ENCODE data around the gene ZAP70. TPM values are rescaled to one million over a fixed set of nuclear protein-coding genes. Genes with fewer than 3 reads are reported as not detected.

ZAP70 gene
- total RNA-seq, 1 experiment from 2014 or later = not detected

DNA sequence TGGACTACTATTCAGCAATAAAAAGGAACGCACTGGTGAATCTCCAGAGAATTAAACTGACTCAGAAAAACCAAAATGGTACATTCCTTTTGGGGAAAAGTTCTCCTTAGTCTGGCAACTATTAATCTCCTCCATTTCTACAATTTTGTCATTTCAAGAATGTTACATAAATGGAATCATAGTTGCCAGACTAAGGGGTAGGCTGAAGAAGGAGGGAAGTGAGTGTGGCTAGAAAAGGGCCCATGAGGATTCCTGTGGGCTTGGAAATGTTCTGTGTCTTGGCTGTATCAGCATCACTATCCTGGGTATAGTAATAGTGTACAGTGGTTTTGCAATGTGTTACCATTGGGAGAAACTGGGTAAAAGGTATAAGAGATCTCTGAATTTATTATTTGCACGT, 72.4 kb downstream of the ZAP70 start:
- in situ Hi-C loops (cut with HindIII; ENCODE audit: low pct_unique_long_range_greater_than_20kb, low sequenced_read_pairs) = no loop called here
- DNase-seq (ENCODE audit: low read depth, low spot score) = no peak

GRCh38 chr2:97788986-97789644, 75.7 kb downstream of the ZAP70 start:
- DNase-seq (ENCODE audit: low read depth, low spot score) = no peak
- in situ Hi-C loops (cut with HindIII; ENCODE audit: low pct_unique_long_range_greater_than_20kb, low sequenced_read_pairs) = no loop called here

Small RNA genes within 50 kb of the gene (small RNA-seq; reads per million reads assigned to genes)
- 0.04 to 0.29 reads per million in 2 experiments for gene RNU4-8P

Other genes with a start within 250 kb of the ZAP70 start
- 4.1 and 4.3 TPM in 2 replicates for gene ANKRD36B, start 123.7 kb upstream of the ZAP70 start, total RNA-seq (2014; rRNA removed; shearing (Covaris generic))
- 456 and 467 TPM in 2 replicates for gene COX5B, start 67.5 kb upstream of the ZAP70 start, total RNA-seq (2014; rRNA removed; shearing (Covaris generic))
- 10.0 and 10.8 TPM in 2 replicates for gene ACTR1B, start 49.5 kb upstream of the ZAP70 start, total RNA-seq (2014; rRNA removed; shearing (Covaris generic))
- gene C2orf92, start 43.9 kb upstream of the ZAP70 start, total RNA-seq (2014; rRNA removed; shearing (Covaris generic)) = 0.19 and 0.21 TPM in 2 replicates

All from SK-MEL-5 (cell line).